Mesenchymal stem cell (in vitro differentiated cells and primary cell): ENCODE results near the gene EIF6.

ENCODE experiments used
- DNase-seq: peaks from one replicate; pipeline ENCODE4 v3.0.0-alpha.2; 2013
- H2AFZ ChIP-seq: one replicate; pipeline ENCODE4 v1.6.1; 2013; ENCODE audit warnings: low read depth, mild to moderate bottlenecking, control low read depth, inconsistent platforms, low read length, moderate library complexity
- H2AK5ac ChIP-seq: 2 replicates; pipeline ENCODE4 v1.6.1; 2013; ENCODE audit warnings: low read length, moderate library complexity, mild to moderate bottlenecking, inconsistent platforms; ENCODE audit not compliant: severe bottlenecking
- H2BK120ac ChIP-seq: one replicate; pipeline ENCODE4 v1.6.1; 2013; ENCODE audit warnings: low read depth, mild to moderate bottlenecking, inconsistent platforms, low read length, moderate library complexity
- H2BK12ac ChIP-seq, 2 experiments: one replicate each; pipeline ENCODE4 v1.6.1; 2013; ENCODE audit warnings: inconsistent platforms in 2 of 2, low read length in 2 of 2, mild to moderate bottlenecking in 2 of 2, moderate library complexity in 2 of 2, control low read depth in 1 of 2
- H2BK15ac ChIP-seq: one replicate; pipeline ENCODE4 v1.6.1; 2013; ENCODE audit warnings: mild to moderate bottlenecking, low read depth, inconsistent platforms; ENCODE audit not compliant: poor library complexity, severe bottlenecking
- H2BK5ac ChIP-seq: 2 replicates; pipeline ENCODE4 v1.6.1; 2013; ENCODE audit warnings: low read depth, mild to moderate bottlenecking, low read length, control low read depth, inconsistent platforms; ENCODE audit not compliant: poor library complexity, severe bottlenecking
- H3K14ac ChIP-seq, 2 experiments: one replicate each; pipeline ENCODE4 v1.6.1; 2013; ENCODE audit warnings: inconsistent platforms in 2 of 2, low read length in 2 of 2, control low read depth in 1 of 2, mild to moderate bottlenecking in 1 of 2, moderate library complexity in 1 of 2
- H3K18ac ChIP-seq, 2 experiments: one replicate each; pipeline ENCODE4 v1.6.1; 2013; ENCODE audit warnings: inconsistent platforms in 2 of 2, low read length in 2 of 2, control low read depth in 1 of 2, low read depth in 1 of 2, mild to moderate bottlenecking in 1 of 2
- H3K23ac ChIP-seq, 2 experiments: one replicate each; pipeline ENCODE4 v1.6.1; 2013; ENCODE audit warnings: inconsistent platforms in 2 of 2, low read length in 2 of 2, mild to moderate bottlenecking in 2 of 2, moderate library complexity in 2 of 2, control low read depth in 1 of 2
- H3K27ac ChIP-seq: 2 replicates; pipeline ENCODE4 v1.5.1; 2013; ENCODE audit warnings: mild to moderate bottlenecking, moderate library complexity, low read length, control low read depth, inconsistent platforms; ENCODE audit not compliant: poor library complexity, severe bottlenecking
- H3K27me3 ChIP-seq, 2 experiments: 2 replicates each; pipeline versions ENCODE4 v1.6.1 to v1.7.0; 2013; ENCODE audit warnings: low read length in 2 of 2, mild to moderate bottlenecking in 2 of 2, moderate library complexity in 2 of 2, control low read depth in 1 of 2, inconsistent platforms in 1 of 2; ENCODE audit not compliant: control insufficient read depth in 1 of 2, insufficient read depth in 1 of 2
- H3K36me3 ChIP-seq, 2 experiments: 2 replicates each; pipeline versions ENCODE4 v1.6.1 to v1.7.0; 2013; ENCODE audit warnings: low read length in 2 of 2, control low read depth in 1 of 2, inconsistent platforms in 1 of 2, low read depth in 1 of 2, mild to moderate bottlenecking in 1 of 2; ENCODE audit not compliant: insufficient read depth in 2 of 2, control insufficient read depth in 1 of 2
- H3K4ac ChIP-seq, 2 experiments: one replicate each; pipeline ENCODE4 v1.6.1; 2013; ENCODE audit warnings: inconsistent platforms in 2 of 2, low read length in 2 of 2, mild to moderate bottlenecking in 2 of 2, moderate library complexity in 2 of 2, control low read depth in 1 of 2, low read depth in 1 of 2
- H3K4me1 ChIP-seq: 2 replicates; pipeline ENCODE4 v1.6.1; 2013; ENCODE audit warnings: low read depth, low read length, control low read depth; ENCODE audit not compliant: control insufficient read depth, insufficient read depth
- H3K4me2 ChIP-seq: 2 replicates; pipeline ENCODE4 v1.6.1; 2013; ENCODE audit warnings: low read length, mild to moderate bottlenecking, inconsistent platforms; ENCODE audit not compliant: poor library complexity, severe bottlenecking
- H3K4me3 ChIP-seq, 2 experiments: 2 replicates each; pipeline versions ENCODE4 v1.5.1 to v1.7.0; 2013; ENCODE audit warnings: low read length in 2 of 2, mild to moderate bottlenecking in 2 of 2, control low read depth in 1 of 2, low read depth in 1 of 2; ENCODE audit not compliant: insufficient read depth in 1 of 2
- H3K79me1 ChIP-seq: replicated peaks from 2 replicates; pipeline ENCODE4 v1.6.1; 2013; ENCODE audit warnings: mild to moderate bottlenecking, control low read depth, low read length, inconsistent platforms; ENCODE audit not compliant: poor library complexity, severe bottlenecking
- H3K9ac ChIP-seq: 2 replicates; pipeline ENCODE4 v1.7.0; 2013; ENCODE audit warnings: mild to moderate bottlenecking, low read length, moderate library complexity
- H3K9me3 ChIP-seq: 2 replicates; pipeline ENCODE4 v1.7.0; 2013; ENCODE audit warnings: mild to moderate bottlenecking, low read length; ENCODE audit not compliant: control insufficient read depth
- H4K8ac ChIP-seq: one replicate; pipeline ENCODE4 v1.6.1; 2013; ENCODE audit warnings: inconsistent platforms, mild to moderate bottlenecking, low read length, moderate library complexity
- H4K91ac ChIP-seq: one replicate; pipeline ENCODE4 v1.6.1; 2013; ENCODE audit warnings: mild to moderate bottlenecking, low read length, inconsistent platforms
- WGBS: methylation state at CpG from one replicate; pipeline ENCODE4 v1.1.7; 2013; ENCODE audit warnings: mixed read lengths; 5-methylcytosine and 5-hydroxymethylcytosine counted together

Gene EIF6

DNA sequence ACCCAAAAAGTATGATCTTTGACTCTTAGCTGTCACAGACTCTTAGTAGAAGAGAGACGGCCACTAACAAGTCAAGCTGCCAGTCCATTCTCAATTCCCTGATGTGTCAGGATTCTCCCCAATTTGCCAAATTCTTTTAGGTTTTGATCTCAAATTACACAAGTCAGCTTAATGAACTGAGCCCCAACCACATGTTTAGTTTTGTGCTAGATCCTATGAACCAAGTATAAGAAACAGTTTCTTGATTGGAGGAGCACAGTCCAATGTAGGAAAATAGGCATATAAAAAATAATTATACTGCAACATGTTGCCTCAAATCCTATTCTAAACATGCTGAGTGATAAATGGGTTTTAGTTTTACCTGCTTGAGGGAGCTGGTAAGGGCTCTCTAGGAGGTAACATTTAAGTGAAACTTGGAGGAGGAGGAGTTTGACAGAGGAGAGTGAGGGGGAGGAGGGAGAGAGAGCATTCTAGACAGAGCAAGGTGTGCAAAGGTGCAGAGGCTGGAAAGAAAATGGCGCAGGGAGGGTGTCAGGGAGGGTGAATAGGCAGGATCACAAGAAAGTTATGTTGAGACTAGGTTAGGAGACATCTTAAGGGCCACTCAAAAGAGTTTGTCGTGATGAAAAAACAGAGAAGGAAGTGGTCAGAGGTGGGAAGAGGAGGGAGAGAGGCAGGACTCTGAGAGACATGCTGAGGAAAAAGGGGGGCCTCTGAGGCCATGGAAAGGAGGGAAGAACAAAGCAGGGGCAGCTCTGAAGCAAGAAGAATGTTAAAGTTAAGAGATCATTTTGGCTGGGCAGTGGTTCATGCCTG lies 30.5 kb upstream of the EIF6 start:
- H3K23ac ChIP-seq: no peak overlapping the region
- no peak overlapping the region for H3K9ac ChIP-seq
- peak overlapping the region; percentile 48 to 52 for H3K18ac ChIP-seq
- H4K8ac ChIP-seq: peak overlapping the region; percentile 71
- no peak overlapping the region for H2BK120ac ChIP-seq
- DNase-seq: no peak
- H2AK5ac ChIP-seq: peak overlapping the region; percentile 100
- no peaks in the 10 kb centered on the region for H3K9me3 ChIP-seq
- H3K4me1 ChIP-seq: peaks cover 24% of the 10 kb centered on the region
- no peak overlapping the region for H4K91ac ChIP-seq
- no peak overlapping the region for H2BK15ac ChIP-seq
- 67% methylated on average over 3 of the region's 3 CpGs for WGBS
- no peak overlapping the region for H3K4me2 ChIP-seq
- peak overlapping the region in 1 of 2 experiments; percentile 84 for H2BK12ac ChIP-seq
- peaks cover 2 to 3% of the 10 kb centered on the region in 2 experiments for H3K36me3 ChIP-seq
- H3K4me3 ChIP-seq: no peak overlapping the region
- peak overlapping the region in 1 of 2 experiments; percentile 41 for H3K14ac ChIP-seq
- H3K27me3 ChIP-seq: no peaks in the 10 kb centered on the region
- peaks cover 11% of the 10 kb centered on the region for H3K79me1 ChIP-seq
- H3K4ac ChIP-seq: peak overlapping the region in 1 of 2 experiments; percentile 37
- peak overlapping the region; percentile 46 for H3K27ac ChIP-seq
- peak overlapping the region; percentile 84 for H2BK5ac ChIP-seq
- no peak overlapping the region for H2AFZ ChIP-seq

DNA sequence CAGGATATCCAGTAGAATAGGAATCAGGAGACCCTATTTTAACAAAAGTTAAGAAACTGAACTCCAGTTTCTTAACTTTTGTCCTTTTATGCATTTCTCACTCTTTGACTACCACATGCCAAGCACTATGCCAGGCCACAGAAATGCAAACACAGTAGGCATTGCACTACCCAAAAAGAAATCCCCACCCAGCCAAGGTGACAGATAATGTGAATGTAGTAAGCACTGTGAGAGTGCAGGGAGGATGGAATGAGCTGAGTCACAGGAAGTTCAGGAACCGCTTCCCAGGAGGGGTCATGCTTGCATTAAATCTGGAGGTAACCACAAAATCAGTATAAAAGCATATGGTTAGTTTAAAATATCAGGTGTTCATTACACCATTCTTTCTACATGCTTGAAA lies 27.7 kb upstream of the EIF6 start:
- H2BK120ac ChIP-seq: no peak overlapping the region
- peaks cover 13% of the 10 kb centered on the region for H3K79me1 ChIP-seq
- H4K8ac ChIP-seq: no peak overlapping the region
- no peak overlapping the region for H3K9ac ChIP-seq
- H3K36me3 ChIP-seq: peaks cover 2 to 3% of the 10 kb centered on the region in 2 experiments
- H3K18ac ChIP-seq: no peak overlapping the region
- H4K91ac ChIP-seq: no peak overlapping the region
- no peak overlapping the region for H3K4me3 ChIP-seq
- H3K14ac ChIP-seq: no peak overlapping the region
- no peaks in the 10 kb centered on the region for H3K27me3 ChIP-seq
- H2AK5ac ChIP-seq: no peak overlapping the region
- DNase-seq: peak; percentile 87
- no CpG with 5 or more reads among the region's 1 CpG for WGBS
- no peaks in the 10 kb centered on the region for H3K9me3 ChIP-seq
- H2BK5ac ChIP-seq: no peak overlapping the region
- peak overlapping the region in 1 of 2 experiments; percentile 71 for H2BK12ac ChIP-seq
- H3K4me2 ChIP-seq: no peak overlapping the region
- H2BK15ac ChIP-seq: no peak overlapping the region
- no peak overlapping the region for H3K23ac ChIP-seq
- H3K27ac ChIP-seq: peak overlapping the region; percentile 84
- peaks cover 25% of the 10 kb centered on the region for H3K4me1 ChIP-seq
- H3K4ac ChIP-seq: no peak overlapping the region
- H2AFZ ChIP-seq: no peak overlapping the region

GRCh38 chr20:35311822-35312221 lies 27.2 kb upstream of the EIF6 start:
- Histone ChIP-seq H3K18ac (no peak overlapping the region), H2BK120ac (no peak overlapping the region), H2AK5ac (peak overlapping the region; percentile 89), H3K27me3 (no peaks in the 10 kb centered on the region), H2AFZ (no peak overlapping the region), H3K36me3 (peaks cover 2 to 3% of the 10 kb centered on the region in 2 experiments), H3K9ac (no peak overlapping the region), H3K4me3 (no peak overlapping the region), H3K4ac (no peak overlapping the region), H3K23ac (no peak overlapping the region), H2BK5ac (peak overlapping the region; percentile 94), H3K27ac (peak overlapping the region; percentile 84), H2BK15ac (no peak overlapping the region), H3K9me3 (no peaks in the 10 kb centered on the region), H4K8ac (no peak overlapping the region), H3K4me2 (no peak overlapping the region), H2BK12ac (no peak overlapping the region), H3K14ac (no peak overlapping the region), H3K4me1 (peaks cover 30% of the 10 kb centered on the region), H4K91ac (no peak overlapping the region), H3K79me1 (peaks cover 13% of the 10 kb centered on the region)
- WGBS: 94% methylated on average over 4 of the region's 5 CpGs
- no peak for DNase-seq

DNA sequence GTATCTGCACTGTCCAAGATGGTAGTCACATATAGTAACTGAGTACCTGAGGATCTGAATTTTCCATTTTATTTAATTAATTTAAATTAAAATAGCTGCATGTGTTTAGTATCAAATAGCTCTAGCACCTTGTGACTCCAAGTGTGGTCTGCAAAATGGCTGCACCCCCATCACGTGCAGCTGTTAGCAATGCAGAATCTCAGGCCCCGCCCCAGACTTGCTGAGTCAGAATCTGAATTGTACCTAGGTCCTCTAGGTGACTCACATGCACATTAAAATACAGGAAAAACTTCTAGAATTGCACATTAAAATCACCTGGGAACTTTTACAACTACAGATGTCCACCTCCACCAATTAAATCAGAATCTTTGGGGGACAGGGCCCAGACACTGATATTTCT lies 26.8 kb upstream of the EIF6 start:
- no peak overlapping the region for H3K4me2 ChIP-seq
- peak overlapping the region; percentile 89 for H2AK5ac ChIP-seq
- H3K4me3 ChIP-seq: no peak overlapping the region
- H3K27me3 ChIP-seq: no peaks in the 10 kb centered on the region
- peak overlapping the region; percentile 94 for H2BK5ac ChIP-seq
- H2AFZ ChIP-seq: no peak overlapping the region
- H3K79me1 ChIP-seq: peaks cover 13% of the 10 kb centered on the region
- H2BK15ac ChIP-seq: no peak overlapping the region
- no peak overlapping the region for H2BK120ac ChIP-seq
- no peak overlapping the region for H3K4ac ChIP-seq
- H4K91ac ChIP-seq: no peak overlapping the region
- WGBS: 48% methylated on average over 2 of the region's 2 CpGs
- peaks cover 2 to 3% of the 10 kb centered on the region in 2 experiments for H3K36me3 ChIP-seq
- H3K27ac ChIP-seq: peak overlapping the region; percentile 84
- no peak overlapping the region for H3K18ac ChIP-seq
- no peaks in the 10 kb centered on the region for H3K9me3 ChIP-seq
- H2BK12ac ChIP-seq: peak overlapping the region in 1 of 2 experiments; percentile 14
- no peak overlapping the region for H3K23ac ChIP-seq
- no peak for DNase-seq
- H4K8ac ChIP-seq: no peak overlapping the region
- no peak overlapping the region for H3K14ac ChIP-seq
- no peak overlapping the region for H3K9ac ChIP-seq
- H3K4me1 ChIP-seq: peaks cover 34% of the 10 kb centered on the region
